Ureter (tissue), 1 donor: ENCODE data around the gene CLDN16. TPM values are rescaled to one million over a fixed set of nuclear protein-coding genes. Genes with fewer than 3 reads are reported as not detected.

ENCODE experiments used
- DNase-seq: peaks from one replicate; pipeline ENCODE4 v3.0.0-alpha.2; 2020; ENCODE audit warnings: low spot score
- total RNA-seq: library from RNA; stranded (reverse); gene quantifications from one replicate; pipeline ENCODE4 v1.2.4, GENCODE V29; 2023
- donor health status: DM: yes; HTN: yes; CAD: no.

Gene CLDN16
- total RNA-seq, 1 donor from 2014 or later, result 1.1 TPM

GRCh38 chr3:190380184-190380583 lies 7.8 kb upstream of the CLDN16 start:
- DNase-seq, result no peak

GRCh38 chr3:190381441-190381840 lies 6.5 kb upstream of the CLDN16 start:
- no peak for DNase-seq

- no peak for DNase-seq
Observed at GRCh38 chr3:190382082-190382481, 5.9 kb upstream of the CLDN16 start.

- DNase-seq, result peak; percentile 55
Observed at GRCh38 chr3:190384309-190384756, 3.6 kb upstream of the CLDN16 start.

- no peak for DNase-seq
Observed at GRCh38 chr3:190385731-190386688, 2.0 kb upstream of the CLDN16 start.

- DNase-seq, result no peak
Observed at GRCh38 chr3:190388703-190389102, 740 bp downstream of the CLDN16 start.

- no peak for DNase-seq
Observed at GRCh38 chr3:190396001-190396400, 8.0 kb downstream of the CLDN16 start.

- no peak for DNase-seq
Observed at GRCh38 chr3:190397889-190398288, 9.9 kb downstream of the CLDN16 start.

GRCh38 chr3:190399677-190400076 lies 11.7 kb downstream of the CLDN16 start:
- no peak for DNase-seq

- no peak for DNase-seq
Observed at GRCh38 chr3:190401963-190402362, 14.0 kb downstream of the CLDN16 start.

- no peak for DNase-seq
Observed at GRCh38 chr3:190404715-190405114, 16.8 kb downstream of the CLDN16 start.

GRCh38 chr3:190414297-190414696 lies 26.3 kb downstream of the CLDN16 start:
- DNase-seq, result no peak

- DNase-seq, result no peak
Observed at GRCh38 chr3:190424108-190424477, 36.1 kb downstream of the CLDN16 start.

GRCh38 chr3:190424478-190425439 lies 36.8 kb downstream of the CLDN16 start:
- peak; percentile 45 for DNase-seq

GRCh38 chr3:190425833-190426232 lies 37.9 kb downstream of the CLDN16 start:
- DNase-seq, result no peak

GRCh38 chr3:190426806-190427507 lies 39.0 kb downstream of the CLDN16 start:
- no peak for DNase-seq

- DNase-seq, result no peak
Observed at GRCh38 chr3:190429681-190430080, 41.7 kb downstream of the CLDN16 start.

- no peak for DNase-seq
Observed at GRCh38 chr3:190430906-190431305, 42.9 kb downstream of the CLDN16 start.

GRCh38 chr3:190432216-190432615 lies 44.3 kb downstream of the CLDN16 start:
- no peak for DNase-seq

GRCh38 chr3:190433626-190434025 lies 45.7 kb downstream of the CLDN16 start:
- no peak for DNase-seq

GRCh38 chr3:190435618-190436017 lies 47.7 kb downstream of the CLDN16 start:
- no peak for DNase-seq

- no peak for DNase-seq
Observed at GRCh38 chr3:190436331-190436730, 48.4 kb downstream of the CLDN16 start.
